Stimulated activated CD4-positive, alpha-beta T cell treated with anti-CD3 and anti-CD28 coated beads, Interleukin-2, amount 100 ng/mL, for 48 hours (primary cell): Measurements from ENCODE around the gene CHORDC1.
"Not testable (repeated sequence)": the region's sequence is repeated elsewhere in the genome, so short reads cannot be mapped to it uniquely, and the experiment has no call there.

Experiments used
- DNase-seq, 2 donors: peaks; one replicate each; pipeline ENCODE4 v3.0.0-alpha.2; 2020

The CHORDC1 gene

DNA sequence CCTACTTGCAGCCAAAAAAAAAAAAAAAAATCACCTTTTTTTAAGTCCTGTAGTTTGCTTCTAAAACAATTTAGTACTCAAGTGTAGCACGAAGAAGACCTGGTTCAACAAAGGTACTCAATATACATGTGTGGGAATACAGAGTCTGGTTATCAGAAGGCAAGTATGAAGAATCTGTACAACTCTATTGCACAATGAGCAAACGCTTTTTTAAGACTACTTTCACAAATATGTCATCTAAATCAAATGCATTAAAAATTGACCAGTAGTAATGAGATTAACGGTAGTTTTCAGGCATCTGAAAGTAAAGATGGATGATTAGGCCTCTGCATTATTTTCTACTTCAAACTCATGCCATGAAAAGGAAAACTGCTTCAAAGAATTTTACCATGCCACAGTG lies 9.5 kb downstream of the CHORDC1 start:
- DNase-seq, result no peak

DNA sequence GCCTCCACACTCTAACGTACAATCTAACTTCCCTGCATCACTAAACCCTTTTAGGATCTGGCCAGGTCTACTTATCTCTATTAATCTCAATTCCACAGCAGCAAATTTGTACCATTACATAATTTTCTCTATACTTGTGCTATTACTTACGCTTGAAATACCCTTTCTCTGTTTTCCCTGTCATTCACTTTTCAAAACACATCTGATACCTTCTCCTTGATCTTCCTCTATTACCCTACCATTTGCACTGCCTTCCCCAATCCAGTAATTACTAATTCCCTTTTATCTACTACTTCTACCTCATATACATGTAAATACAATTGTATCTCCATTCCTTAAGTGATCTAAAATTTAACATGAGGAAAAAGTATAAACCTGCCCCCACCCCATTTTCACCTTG lies 14.0 kb downstream of the CHORDC1 start:
- DNase-seq, result no peak

DNA sequence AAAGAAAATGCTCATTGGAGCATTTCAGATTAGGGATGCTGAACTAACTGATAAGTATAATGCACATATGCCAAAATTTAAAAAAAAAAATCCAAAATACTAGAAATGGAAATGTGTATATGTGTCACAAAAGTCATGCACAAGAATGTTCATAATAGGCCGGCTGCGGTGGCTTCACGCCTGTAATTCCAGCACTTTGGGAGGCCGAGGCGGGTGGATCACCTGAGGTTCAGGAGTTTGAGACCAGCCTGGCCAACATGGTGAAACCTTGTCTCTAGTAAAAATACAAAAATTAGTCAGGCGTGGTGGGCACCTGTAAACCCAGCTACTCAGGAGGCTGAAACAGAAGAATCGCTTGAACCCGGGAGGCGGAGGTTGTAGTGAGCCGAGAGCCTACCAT lies 14.9 kb downstream of the CHORDC1 start:
- not testable (repeated sequence) for DNase-seq

DNA sequence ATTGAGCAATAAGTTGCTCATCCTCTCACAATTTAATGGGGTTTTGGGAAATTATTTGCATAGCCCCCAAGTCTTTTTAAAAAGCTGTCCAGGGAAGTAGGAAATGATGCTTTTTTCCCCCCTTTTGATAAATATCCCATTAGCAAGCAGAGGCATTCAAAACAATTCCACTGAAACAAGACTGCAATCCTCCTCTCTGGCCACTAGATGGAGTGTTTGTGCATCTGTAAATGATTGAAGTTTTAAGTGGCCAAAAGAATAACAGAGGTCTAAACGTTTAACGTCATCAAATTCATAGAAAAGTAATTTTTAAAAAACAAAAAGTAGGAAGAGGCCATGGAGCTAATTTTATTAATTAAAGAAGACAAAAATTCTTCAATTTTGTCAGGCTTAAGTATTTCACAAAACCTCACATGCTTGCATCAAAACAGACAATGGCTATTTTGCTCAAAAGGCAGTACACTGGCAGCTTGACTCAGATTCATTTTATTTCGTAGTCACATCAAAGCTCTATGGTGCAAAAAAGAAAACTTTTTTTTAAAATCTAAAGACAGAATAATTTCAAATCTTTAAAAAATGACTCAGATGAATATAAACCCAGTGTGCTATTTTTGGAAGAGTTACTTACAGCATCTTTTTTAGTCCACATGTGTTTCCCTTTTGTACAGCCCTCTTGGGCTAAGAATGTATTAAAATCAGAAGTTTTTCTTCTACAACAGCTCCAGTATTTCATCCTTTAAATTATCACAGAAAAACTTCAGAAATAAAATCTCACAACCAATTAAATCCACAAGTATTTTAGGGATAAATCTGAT lies 17.8 kb downstream of the CHORDC1 start:
- no peak for DNase-seq

DNA sequence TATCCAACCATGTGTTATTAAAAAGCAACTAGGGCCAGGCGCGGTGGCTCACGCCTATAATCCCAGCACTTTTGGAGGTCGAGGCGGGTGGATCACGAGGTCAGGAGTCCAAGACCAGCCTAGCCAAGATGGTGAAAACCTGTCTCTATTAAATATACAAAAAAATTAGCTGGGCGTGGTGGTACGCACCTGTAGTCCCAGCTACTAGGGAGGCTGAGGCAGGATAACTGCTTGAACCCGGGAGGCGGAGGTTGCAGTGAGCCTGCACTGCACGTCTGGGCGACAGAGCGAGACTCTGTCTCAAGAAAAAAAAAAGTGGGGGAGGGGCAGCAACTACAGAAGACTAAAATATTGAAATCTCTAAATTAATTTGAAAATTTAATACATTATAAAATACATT lies 18.4 kb downstream of the CHORDC1 start:
- DNase-seq, result no peak

DNA sequence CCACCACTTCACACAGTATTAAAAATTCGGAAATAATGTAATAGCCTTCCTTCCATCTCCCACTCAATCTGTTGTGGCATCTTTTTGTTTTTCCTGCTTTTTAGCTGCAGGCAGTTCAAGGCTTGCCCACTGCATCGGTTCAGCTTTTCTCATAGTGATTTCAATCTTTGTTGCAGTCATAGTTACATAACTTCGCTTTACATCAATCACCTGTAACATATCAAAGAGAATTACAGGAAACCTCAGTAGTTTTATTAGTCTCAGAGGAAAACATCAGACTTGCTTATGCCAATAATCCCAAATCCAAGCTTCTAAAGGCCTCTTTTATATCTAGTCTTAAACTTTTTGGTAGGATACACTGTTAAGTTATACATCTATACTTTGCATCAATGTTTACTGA lies 20.5 kb downstream of the CHORDC1 start:
- DNase-seq, result no peak

DNA sequence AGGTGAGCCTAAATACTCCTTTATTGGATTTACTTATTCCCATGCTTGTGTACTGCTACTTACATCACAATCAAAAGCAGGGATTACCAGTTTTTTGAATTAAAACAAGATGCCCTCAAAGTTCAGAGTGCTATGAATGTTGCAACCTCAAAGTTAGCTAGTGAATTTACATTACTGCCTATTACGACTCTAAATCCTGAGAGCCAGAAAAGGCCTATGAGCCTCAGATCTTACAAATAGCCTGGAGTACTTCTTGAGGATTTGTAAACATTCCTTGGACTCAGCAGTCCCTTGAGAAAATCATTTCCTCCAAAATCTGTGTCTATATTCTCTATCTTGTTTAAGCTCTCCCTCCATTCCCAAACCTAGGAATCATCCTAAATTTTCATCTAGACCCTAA lies 25.5 kb downstream of the CHORDC1 start:
- no peak for DNase-seq

DNA sequence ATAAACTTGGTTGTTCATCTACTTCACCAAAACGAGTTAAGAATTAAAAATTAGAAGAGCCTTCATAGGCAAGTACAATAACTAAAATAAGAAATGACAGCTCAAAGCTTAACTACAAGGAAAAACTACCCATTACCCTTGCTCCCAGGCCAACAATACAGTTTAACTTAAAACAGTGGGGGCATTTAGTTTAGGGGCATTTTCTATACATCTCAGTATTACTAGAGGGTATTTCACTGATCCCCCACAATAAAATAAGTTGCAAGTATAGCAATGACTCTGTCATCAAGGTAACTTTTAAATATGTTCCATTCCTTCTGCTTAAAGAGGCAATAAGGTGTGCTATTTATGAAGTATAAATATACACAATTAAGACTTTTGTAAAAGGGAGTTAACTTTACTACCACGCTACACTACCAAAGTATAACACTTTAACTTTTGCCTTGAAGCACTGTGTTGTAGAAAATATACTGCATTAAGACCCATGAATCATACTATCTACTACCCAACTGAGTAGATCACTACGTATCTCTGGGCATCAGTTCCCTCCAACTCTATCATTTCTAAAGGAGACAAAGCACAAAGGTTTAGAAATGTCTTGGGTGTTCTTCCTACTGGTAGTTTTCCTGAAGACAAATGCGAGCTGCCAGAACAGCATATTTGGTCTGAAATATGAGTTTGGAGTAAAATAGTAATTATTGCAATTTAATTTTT lies 29.8 kb downstream of the CHORDC1 start:
- DNase-seq, result no peak

DNA sequence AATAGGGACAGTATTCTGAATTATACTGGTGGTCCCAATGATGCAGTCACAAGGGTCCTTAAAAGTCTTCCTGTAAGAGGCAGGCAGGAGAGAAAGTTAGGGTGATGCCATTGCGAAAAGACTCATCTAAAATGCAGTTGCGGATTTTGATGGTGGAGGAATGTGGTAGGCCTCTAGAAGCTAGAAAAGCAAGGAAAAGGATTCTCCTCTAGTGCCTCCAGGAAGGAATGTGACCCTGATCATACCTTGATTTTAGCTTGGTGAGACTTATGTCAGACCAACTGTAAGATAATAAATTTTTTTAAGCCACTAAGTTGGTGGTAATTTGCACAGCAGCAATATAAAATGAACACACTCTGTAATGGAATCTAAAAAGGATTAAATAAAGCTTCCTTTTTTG lies 33.8 kb downstream of the CHORDC1 start:
- no peak for DNase-seq

DNA sequence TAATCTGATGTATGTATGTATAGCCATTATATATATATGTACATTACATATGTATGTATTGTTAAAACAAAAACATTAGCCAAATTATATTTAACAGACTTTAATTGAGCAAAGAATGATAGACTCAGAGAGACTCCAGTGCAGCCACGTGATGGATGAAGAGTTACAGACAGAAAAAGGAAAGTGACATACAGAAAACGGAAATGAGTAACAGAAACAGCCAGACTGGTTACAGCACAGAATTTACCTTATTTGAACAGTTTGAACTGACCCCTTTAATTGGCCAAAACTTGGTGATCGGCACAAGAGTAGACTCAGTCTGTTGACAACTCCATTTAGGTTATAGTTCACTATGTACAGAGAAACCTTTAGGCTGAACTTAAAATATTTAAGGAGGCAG lies 35.0 kb downstream of the CHORDC1 start:
- DNase-seq, result no peak

DNA sequence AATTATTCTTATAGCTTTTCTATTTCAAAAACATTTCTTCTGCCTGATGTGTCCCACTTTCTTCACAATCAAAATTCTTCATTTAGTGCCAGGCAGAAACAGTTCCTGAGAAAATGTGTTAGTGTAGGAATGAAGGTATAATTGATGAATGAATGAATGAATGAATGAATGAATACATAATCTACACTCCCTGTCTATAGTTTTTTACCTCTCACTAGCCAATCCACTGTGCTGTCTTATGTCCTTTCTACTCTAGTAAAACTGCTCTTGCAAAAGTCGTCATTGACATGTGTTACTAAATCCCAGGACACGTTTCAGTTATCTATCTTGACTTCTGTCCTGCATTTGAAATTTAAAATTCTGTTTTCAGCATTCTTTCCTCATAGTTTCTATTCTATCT lies 42.9 kb downstream of the CHORDC1 start:
- no peak for DNase-seq

DNA sequence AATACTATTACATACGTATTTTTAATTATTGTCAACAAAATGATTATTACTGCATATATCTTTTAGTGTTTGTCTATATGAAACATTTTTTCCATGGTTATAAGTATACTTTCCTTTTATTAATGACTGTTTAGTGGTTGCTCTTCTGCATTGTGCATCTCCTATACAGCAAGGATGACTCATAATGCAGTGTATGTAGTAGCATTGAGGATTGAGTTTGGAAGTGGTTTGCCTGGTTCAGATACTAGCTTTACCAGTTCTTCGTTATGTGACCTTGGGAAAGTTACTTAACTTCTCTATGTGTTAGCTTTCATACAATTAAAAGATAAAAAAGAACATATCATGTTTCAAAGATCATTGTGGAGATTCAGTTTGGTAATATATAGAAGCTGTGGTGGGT lies 44.1 kb downstream of the CHORDC1 start:
- DNase-seq, result no peak

DNA sequence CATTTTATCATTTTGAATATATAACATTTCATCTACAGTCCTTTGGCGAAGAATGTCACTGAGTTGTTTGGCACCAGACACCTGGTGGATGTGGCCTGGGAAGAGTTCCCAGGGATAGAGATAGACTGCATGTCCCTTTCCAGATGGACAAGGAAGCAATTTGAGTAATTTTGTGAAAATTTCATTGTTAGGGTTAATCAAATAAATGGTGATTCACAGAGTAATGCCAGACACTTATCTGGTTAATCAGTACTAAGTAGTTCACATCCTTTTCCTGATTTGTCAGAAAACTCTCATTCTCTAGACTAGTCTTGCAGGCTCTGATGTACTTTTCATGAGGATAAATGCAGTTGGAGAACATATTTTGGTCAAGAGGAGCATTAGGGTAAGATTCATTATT lies 46.8 kb downstream of the CHORDC1 start:
- no peak for DNase-seq

DNA sequence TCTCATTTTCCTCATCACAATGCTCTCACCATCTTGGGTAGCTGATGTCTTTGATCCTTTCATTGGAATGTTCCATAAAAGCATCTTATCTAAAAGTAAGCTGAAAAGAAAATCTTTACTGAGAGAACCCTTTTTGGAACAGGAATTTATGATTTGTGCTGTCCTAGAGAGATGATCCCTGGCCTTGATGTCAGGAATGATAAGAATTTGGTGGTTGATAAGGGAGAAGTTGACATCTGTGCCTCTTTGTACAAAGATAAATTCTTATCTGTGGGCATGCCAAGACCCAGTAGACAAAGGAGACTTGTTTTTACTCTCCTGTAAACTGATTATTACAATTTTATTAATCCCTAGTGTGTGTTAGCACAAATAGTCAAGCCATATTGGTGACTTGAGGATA lies 51.5 kb downstream of the CHORDC1 start:
- no peak for DNase-seq

DNA sequence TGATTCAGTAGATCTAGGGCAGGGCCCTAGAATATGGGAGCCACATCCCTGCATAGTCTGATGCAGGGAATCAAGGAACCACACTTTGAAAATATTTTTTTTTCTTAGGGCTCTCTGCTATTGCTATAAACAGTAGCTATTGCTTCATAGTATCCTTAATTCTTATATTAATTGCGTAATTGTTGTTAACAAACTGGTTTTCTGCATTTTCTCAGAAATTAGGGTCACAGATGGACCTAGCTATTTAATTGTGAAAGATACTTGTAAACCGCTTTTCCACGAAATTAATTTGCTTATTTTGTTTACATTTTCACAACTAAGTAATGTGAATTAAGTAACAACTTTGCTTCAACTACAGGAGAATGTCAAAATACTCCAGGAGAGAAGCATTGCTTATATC lies 54.3 kb downstream of the CHORDC1 start:
- DNase-seq, result no peak

DNA sequence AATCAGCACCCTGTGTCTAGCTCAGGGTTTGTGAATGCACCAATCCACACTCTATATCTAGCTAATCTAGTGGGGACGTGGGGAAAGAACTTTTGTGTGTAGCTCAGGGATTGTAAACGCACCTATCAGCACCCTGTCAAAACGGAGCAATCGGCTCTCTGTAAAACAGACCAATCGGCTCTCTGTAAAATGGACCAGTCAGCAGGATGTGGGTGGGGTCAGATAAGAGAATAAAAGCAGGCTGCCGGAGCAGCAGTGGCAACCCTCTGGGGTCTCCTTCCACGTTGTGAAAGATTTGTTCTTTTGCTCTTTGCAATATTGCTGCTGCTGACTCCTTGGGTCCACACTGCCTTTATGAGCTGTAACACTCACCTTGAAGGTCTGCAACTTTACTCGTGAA lies 55.1 kb downstream of the CHORDC1 start:
- not testable (repeated sequence) for DNase-seq

DNA sequence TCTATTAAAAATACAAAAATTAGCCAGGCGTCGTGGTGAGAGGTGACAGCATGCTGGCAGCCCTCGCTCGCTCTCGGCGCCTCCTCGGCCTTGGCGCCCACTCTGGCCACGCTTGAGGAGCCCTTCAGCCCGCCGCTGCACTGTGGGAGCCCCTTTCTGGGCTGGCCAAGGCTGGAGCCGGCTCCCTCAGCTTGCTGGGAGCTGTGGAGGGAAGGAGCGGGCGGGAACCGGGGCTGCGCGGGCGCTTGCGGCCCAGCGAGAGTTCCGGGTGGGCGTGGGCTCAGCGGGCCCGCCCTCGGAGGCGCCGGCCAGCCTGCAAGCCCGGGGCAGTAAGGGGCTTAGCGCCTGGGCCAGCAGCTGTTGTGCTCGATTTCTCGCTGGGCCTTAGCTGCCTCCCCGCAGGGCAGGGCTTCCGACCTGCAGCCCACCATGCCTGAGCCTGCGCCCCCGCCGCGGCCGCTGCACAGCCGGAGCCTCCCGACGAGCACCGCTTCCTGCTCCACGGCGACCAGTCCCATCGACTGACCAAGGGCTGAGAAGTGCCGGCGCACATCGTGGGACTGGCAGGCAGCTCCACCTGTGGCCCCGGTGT lies 55.8 kb downstream of the CHORDC1 start:
- not testable (repeated sequence) for DNase-seq
